Natural killer cell (primary cell): ENCODE data around the gene C13orf46. TPM values are rescaled to one million over a fixed set of nuclear protein-coding genes. Genes with fewer than 3 reads are reported as not detected.

Experiments
- ATAC-seq, 3 donors: fragments of 150-1000 bp in 2 of 3; fragments of 200-7000 bp in 1 of 3; cut with Tn5 transposase; 1 replicate in 1 of 3; 2 replicates in 2 of 3; pipeline ENCODE4 v1.10.0; 2021; ENCODE audit warnings: mild to moderate bottlenecking in 2 of 3, moderate library complexity in 2 of 3
- DNase-seq, 2 donors: peaks; one replicate each; pipeline versions ENCODE4 v3.0.0 to v3.0.0-alpha.2; 2013 to 2021; ENCODE audit warnings: mixed read lengths in 1 of 2
- H3K27ac ChIP-seq: one replicate; pipeline ENCODE4 v1.5.1; 2013; ENCODE audit warnings: mild to moderate bottlenecking, low read length
- H3K27me3 ChIP-seq: one replicate; pipeline ENCODE4 v1.6.1; 2013; ENCODE audit warnings: low read length; ENCODE audit not compliant: control insufficient read depth, insufficient read depth
- H3K36me3 ChIP-seq: one replicate; pipeline ENCODE4 v1.6.1; 2013; ENCODE audit warnings: low read length; ENCODE audit not compliant: control insufficient read depth, insufficient read depth
- H3K4me1 ChIP-seq: one replicate; pipeline ENCODE4 v1.6.1; 2013; ENCODE audit warnings: low read length; ENCODE audit not compliant: control insufficient read depth, insufficient read depth
- H3K4me3 ChIP-seq: one replicate; pipeline ENCODE4 v1.5.1; 2013; ENCODE audit warnings: low read length
- H3K9me3 ChIP-seq: one replicate; pipeline ENCODE4 v1.6.1; 2013; ENCODE audit warnings: low read length; ENCODE audit not compliant: control insufficient read depth, insufficient read depth
- H3K27ac Mint-ChIP-seq, 2 donors: one replicate each; pipeline ENCODE4 v1.8.0; 2022; ENCODE audit warnings: mild to moderate bottlenecking in 2 of 2, mixed read lengths in 2 of 2, moderate library complexity in 1 of 2
- H3K27me3 Mint-ChIP-seq, 2 donors: one replicate each; pipeline ENCODE4 v1.8.0; 2022; ENCODE audit warnings: low read depth in 2 of 2, mixed read lengths in 2 of 2
- H3K36me3 Mint-ChIP-seq: one replicate; pipeline ENCODE4 v1.8.0; 2022; ENCODE audit warnings: mixed read lengths
- H3K4me1 Mint-ChIP-seq, 2 donors: one replicate each; pipeline ENCODE4 v1.8.0; 2022; ENCODE audit warnings: mixed read lengths in 2 of 2
- H3K4me3 Mint-ChIP-seq: one replicate; pipeline ENCODE4 v1.8.0; 2022; ENCODE audit warnings: mild to moderate bottlenecking, moderate library complexity, mixed read lengths
- H3K9me3 Mint-ChIP-seq, 2 donors: one replicate each; pipeline ENCODE4 v1.8.0; 2022; ENCODE audit warnings: mixed read lengths in 2 of 2
- WGBS: methylation state at CpG from one replicate; pipeline ENCODE4 v1.1.7; 2013; ENCODE audit warnings: missing lambda C conversion rate; ENCODE audit not compliant: insufficient coverage; 5-methylcytosine and 5-hydroxymethylcytosine counted together
- intact Hi-C: fragments of 100-400 bp; cut with micrococcal nuclease; formaldehyde crosslinking; loops from one replicate; pipeline ENCODE4 v1.14.2; 2022
- total RNA-seq, 4 donors: library from RNA; stranded (reverse); fragments of 120-200 nt in 1 of 4; gene quantifications; one replicate each; pipeline versions ENCODE4 v1.2.3 to v1.2.4, GENCODE V29; 2013 to 2022
- TF ChIP-seq, protein P1 (sequence below): fragments of 200-600 bp; IDR thresholded peaks from one replicate; pipeline ENCODE4 v1.8.0; 2022; ENCODE audit warnings: antibody characterized with exemption

Gene C13orf46
- total RNA-seq, 3 donors from 2014 or later (not counting 1 experiment from before 2014, with no cell fraction given): 21.1 to 23.9 (median 23.5) TPM

DNA sequence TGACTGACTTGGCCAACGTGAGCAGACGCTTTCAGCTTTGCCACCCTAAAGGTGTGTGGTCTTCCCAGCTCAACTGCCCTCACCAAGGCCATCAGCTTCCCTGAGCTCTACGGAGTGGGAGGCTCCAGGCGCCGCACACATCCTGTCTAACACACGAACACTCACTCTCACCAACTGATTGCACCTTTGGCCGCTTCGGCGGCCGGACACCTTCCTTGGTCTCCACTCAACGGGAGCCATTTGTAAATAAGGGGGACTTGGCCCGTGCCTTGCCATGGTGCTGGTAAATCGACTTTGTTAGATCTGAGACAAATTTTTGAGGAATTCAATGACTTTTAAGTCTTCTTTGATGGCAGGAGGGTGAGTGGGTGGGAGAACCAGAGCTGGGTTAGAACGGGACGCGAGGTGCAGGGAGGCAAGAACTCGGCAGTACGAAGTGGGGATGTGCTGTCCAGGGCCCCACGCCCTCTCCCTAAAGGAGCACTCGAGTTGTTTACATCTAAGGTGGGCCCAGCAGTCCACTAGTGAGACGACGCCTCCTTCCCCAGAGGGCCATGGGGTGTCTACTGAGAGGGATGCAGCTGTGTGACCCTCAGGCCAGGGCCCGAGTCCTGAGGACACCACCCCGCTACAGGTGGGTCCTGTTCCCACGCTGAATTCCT lies 4.4 kb downstream of the C13orf46 start:
- intact Hi-C loops: no loop called here
- H3K27ac Mint-ChIP-seq: peak overlapping the region in 1 of 2 donors; percentile 47
- Histone ChIP-seq H3K27ac (no peak overlapping the region), H3K36me3 (peaks cover 31% of the 10 kb centered on the region), H3K4me3 (no peak overlapping the region), H3K9me3 (no peaks in the 10 kb centered on the region), H3K4me1 (no peaks in the 10 kb centered on the region), H3K27me3 (no peaks in the 10 kb centered on the region)
- H3K27me3 Mint-ChIP-seq: no peaks in the 10 kb centered on the region
- H3K4me3 Mint-ChIP-seq: no peak overlapping the region
- ATAC-seq (no peak), DNase-seq (no peak)
- TF ChIP-seq, protein P1, sequence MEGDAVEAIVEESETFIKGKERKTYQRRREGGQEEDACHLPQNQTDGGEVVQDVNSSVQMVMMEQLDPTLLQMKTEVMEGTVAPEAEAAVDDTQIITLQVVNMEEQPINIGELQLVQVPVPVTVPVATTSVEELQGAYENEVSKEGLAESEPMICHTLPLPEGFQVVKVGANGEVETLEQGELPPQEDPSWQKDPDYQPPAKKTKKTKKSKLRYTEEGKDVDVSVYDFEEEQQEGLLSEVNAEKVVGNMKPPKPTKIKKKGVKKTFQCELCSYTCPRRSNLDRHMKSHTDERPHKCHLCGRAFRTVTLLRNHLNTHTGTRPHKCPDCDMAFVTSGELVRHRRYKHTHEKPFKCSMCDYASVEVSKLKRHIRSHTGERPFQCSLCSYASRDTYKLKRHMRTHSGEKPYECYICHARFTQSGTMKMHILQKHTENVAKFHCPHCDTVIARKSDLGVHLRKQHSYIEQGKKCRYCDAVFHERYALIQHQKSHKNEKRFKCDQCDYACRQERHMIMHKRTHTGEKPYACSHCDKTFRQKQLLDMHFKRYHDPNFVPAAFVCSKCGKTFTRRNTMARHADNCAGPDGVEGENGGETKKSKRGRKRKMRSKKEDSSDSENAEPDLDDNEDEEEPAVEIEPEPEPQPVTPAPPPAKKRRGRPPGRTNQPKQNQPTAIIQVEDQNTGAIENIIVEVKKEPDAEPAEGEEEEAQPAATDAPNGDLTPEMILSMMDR: no peak
- WGBS: 94% methylated on average over 25 of the region's 25 CpGs
- H3K36me3 Mint-ChIP-seq: no peaks in the 10 kb centered on the region
- no peaks in the 10 kb centered on the region for H3K9me3 Mint-ChIP-seq
- H3K4me1 Mint-ChIP-seq: no peaks in the 10 kb centered on the region

DNA sequence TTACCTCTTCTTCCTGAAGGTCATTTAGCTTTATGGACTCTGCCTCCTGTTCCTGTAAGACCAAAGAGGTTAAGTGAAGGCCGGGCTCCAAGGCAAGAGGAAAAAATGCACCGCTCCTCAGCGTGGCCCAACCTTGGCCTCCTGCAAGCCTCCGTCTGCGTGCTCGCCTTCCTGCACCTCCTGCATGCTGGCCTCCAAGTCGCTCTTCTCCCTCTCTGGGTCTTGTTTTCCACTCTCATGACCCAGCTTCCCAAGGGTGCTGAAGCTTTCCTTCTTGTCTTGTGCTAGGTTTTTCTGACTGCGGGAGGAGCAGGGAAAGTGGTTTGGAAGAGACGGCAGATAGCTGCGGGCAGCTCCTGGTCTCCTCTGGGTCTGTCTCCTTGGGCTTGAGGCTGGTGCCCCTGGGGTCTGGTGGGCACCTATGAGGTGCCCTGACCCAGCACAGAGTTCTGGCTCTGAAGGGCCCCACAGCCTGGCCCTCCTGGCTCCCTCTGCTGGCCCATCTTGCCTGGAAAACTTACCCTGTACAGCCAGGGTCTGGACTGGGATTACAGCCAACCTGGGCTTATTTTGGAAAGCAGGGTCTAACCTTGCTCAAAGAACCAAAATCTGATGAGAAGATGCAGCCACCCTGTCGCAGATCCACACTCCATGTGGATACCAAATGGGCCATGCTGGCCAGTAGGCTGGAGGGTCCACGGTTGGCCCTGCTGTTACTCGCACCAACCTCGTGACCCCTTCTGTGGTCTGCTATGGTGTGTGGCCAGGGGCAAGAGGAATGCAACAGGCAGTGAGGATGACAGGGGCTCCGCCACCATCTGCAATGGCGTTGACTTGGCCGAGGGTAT lies 5.2 kb downstream of the C13orf46 start:
- no peaks in the 10 kb centered on the region for H3K4me1 Mint-ChIP-seq
- 96% methylated on average over 17 of the region's 17 CpGs for WGBS
- no peaks in the 10 kb centered on the region for H3K27me3 ChIP-seq
- DNase-seq (no peak), ATAC-seq (no peak)
- TF ChIP-seq, protein P1: no peak
- H3K27ac ChIP-seq: no peak overlapping the region
- H3K36me3 Mint-ChIP-seq: no peaks in the 10 kb centered on the region
- H3K4me3 Mint-ChIP-seq: no peak overlapping the region
- peak overlapping the region in 1 of 2 donors; percentile 54 for H3K27ac Mint-ChIP-seq
- H3K4me3 ChIP-seq: no peak overlapping the region
- no peaks in the 10 kb centered on the region for H3K9me3 ChIP-seq
- no peaks in the 10 kb centered on the region for H3K9me3 Mint-ChIP-seq
- intact Hi-C loops: no loop called here
- H3K27me3 Mint-ChIP-seq: no peaks in the 10 kb centered on the region
- peaks cover 30% of the 10 kb centered on the region for H3K36me3 ChIP-seq
- H3K4me1 ChIP-seq: no peaks in the 10 kb centered on the region

DNA sequence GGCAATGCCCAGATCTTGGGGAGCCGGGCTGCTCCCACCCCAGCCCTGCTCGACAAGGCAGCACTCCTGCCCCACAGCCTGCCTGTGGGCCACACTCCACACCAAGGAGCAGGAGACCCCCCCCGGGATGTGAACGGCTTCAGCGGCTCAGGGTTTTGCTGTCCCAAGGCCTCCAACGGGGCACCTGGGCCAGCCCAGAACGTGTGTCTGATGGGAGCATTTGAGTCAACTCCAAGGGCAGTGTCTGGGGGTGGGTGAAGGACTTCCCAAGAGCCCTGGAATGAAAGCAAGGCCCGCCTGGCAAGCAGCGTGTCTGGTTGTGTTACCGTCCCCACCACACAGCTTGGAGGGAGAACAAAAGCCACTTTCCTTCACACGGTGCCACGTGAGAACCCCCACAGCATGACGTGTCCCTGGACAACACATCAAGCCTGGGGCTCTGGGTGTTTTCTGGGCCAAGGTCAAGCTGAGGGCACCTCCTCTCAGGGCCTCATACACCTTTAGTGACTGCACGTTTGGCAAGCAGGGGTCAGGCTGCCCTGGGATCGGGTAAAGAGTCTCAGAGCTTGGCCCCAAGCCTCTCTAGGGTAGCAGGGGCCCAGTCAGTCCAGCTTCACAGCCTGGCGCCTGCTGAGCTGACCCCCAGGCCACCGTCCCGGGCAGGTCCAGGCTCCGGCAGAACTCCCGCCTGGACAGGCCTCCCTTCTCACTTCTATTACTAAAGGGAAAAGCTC lies 6.0 kb downstream of the C13orf46 start:
- Histone ChIP-seq H3K9me3 (no peaks in the 10 kb centered on the region), H3K27me3 (no peaks in the 10 kb centered on the region), H3K36me3 (peaks cover 23% of the 10 kb centered on the region), H3K4me1 (no peaks in the 10 kb centered on the region), H3K4me3 (no peak overlapping the region), H3K27ac (no peak overlapping the region)
- no peaks in the 10 kb centered on the region for H3K27me3 Mint-ChIP-seq
- no peak overlapping the region for H3K27ac Mint-ChIP-seq
- no peaks in the 10 kb centered on the region for H3K36me3 Mint-ChIP-seq
- DNase-seq (no peak), ATAC-seq (no peak)
- intact Hi-C loops: no loop called here
- WGBS: 86% methylated on average over 20 of the region's 20 CpGs
- H3K4me3 Mint-ChIP-seq: no peak overlapping the region
- TF ChIP-seq, protein P1: no peak
- no peaks in the 10 kb centered on the region for H3K4me1 Mint-ChIP-seq
- no peaks in the 10 kb centered on the region for H3K9me3 Mint-ChIP-seq
